GM12874 (cell line): ENCODE results near the gene RAB3GAP1.

ENCODE experiments used
- TF ChIP-seq, protein P1 (sequence below): IDR thresholded peaks from 2 replicates; pipeline ENCODE4 v1.5.1; 2011; ENCODE audit warnings: low read depth, mild to moderate bottlenecking, control low read depth, low read length, moderate library complexity; ENCODE audit not compliant: insufficient read depth

The RAB3GAP1 gene

DNA sequence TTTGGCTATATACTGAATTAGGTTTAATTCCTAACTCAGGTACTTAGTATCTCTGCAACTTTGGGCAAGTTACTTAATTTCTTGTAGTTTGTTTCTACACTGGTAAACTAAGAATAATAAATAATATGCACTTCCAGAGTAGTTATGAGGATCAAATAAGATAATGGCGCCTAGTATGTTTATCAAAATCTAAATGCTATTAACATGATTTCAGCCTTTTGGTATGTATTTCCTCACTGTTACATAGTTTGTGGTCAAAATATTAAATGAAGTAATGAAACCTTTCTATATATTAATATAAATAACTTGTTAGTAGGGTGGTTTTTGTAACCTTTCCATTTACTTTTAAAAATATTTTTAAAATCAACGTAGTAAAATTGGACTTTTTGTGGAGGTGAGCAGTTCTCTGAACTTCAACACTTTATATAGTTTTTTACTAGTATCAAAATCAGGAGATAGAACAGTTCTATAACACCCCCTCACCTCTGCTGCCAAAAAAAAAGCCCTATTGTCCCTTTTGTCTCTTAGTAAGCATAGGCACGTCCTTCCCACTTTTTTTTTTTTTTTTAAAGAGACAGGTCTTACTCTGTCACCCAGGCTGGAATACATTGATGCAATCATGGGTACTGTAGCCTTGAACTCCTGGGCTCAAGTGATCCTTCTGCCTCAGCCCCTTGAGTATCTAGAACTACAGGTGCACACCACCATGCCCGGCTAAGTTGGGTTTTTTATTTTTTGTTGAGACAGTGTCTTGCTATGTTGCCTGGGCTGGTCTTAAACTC lies 44.8 kb downstream of the RAB3GAP1 start:
- TF ChIP-seq, protein P1, sequence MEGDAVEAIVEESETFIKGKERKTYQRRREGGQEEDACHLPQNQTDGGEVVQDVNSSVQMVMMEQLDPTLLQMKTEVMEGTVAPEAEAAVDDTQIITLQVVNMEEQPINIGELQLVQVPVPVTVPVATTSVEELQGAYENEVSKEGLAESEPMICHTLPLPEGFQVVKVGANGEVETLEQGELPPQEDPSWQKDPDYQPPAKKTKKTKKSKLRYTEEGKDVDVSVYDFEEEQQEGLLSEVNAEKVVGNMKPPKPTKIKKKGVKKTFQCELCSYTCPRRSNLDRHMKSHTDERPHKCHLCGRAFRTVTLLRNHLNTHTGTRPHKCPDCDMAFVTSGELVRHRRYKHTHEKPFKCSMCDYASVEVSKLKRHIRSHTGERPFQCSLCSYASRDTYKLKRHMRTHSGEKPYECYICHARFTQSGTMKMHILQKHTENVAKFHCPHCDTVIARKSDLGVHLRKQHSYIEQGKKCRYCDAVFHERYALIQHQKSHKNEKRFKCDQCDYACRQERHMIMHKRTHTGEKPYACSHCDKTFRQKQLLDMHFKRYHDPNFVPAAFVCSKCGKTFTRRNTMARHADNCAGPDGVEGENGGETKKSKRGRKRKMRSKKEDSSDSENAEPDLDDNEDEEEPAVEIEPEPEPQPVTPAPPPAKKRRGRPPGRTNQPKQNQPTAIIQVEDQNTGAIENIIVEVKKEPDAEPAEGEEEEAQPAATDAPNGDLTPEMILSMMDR = no peak

DNA sequence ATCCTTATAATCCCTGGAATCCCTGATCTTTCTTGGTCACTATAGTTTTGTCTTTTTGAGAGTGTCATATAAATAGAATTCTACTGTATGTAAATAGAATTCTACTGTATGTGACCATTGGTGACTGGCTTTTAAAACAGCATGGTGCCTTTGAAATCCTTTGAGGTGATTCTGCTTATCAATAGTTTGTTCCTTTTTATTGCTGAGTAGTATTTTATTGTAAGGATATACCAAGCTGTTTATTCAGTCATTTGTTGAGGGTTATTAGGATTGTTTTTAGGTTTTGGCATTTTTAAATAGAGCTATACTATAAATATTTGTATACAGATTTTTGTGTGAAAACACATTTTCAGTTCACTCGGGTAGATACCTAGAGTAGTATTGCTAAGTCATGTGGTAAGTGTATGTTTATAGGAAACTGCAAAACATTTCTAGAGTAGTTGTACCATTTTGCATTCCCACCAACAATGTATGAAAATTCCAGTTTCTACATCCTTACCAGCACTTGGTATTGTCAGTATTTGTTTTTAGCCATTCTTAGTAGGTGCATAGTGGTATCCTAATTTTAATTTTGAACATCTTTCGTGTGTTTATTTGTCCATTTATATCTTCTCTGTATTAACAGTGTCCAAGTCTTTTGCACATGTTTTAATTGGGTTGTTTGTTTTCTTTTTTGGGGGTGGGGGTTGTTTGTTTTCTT lies 45.6 kb downstream of the RAB3GAP1 start:
- TF ChIP-seq, protein P1 = no peak

DNA sequence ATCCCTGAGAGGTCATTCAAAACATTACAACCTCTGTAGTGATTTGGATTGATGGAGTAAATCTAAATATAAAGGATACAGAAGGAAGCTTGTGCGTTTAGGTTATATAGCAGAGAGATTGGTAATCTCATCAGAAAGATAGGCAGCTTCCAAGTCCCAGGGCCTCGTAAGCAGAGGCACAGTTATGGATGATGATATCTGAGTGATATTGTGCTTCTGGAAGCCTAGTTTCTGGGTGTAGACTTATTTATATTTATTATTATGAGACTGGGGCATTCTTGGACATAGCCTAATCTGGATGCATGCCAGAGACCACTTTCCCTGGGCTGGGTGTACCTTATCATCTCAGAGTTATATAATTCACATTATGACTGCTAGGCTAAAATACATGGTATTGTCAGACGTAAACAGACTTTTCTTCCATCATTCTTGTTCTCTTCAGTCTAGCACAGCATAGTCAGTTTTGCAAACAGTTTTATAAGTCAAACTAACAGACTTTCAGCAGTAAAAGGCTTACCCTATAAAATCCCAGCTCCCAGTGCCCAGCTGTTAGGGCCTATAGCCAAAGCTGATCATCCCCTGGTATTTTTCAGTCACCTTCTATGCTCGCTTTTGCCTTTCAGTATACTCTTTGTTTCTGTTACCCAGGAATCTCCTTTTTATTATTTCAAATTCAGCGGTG lies 47.9 kb downstream of the RAB3GAP1 start:
- TF ChIP-seq, protein P1 = no peak

DNA sequence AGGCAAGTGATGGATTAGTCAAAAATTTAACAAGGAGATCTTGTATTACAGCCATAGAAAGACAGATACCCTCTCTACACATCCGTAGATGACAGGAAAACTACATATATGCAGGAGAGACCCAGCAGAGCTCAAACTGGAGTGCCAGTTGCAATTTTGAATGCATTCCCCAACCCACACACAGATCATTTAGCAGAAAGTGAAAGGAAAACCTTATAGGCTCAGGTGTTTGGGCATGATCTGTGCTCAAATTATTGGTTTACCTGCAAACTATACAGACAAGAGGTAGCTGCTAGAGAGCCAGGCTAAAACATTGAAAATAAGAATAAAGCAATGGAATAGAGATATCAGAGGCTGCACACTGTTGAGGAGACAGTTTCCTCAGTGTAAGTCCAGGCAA lies 51.8 kb downstream of the RAB3GAP1 start:
- TF ChIP-seq, protein P1 = no peak

DNA sequence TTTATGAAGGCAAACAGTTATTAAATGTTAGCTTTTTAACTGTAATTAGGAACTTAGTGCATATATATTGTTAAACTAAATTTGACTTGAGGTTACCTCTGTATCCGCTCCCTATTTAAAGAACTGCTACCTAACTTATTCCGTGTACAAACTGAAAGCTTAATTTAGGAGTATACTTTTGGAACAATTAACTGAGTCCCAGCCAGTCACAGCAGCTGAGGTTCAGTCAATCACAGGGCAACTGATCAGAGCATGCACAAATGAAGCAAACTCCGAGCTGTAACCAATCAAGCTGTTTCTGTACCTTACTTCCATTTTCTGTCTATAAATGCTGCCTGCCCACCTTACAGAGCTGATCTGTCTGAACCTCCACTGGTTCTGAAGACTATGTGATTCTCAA lies 61.2 kb downstream of the RAB3GAP1 start:
- TF ChIP-seq, protein P1 = no peak

DNA sequence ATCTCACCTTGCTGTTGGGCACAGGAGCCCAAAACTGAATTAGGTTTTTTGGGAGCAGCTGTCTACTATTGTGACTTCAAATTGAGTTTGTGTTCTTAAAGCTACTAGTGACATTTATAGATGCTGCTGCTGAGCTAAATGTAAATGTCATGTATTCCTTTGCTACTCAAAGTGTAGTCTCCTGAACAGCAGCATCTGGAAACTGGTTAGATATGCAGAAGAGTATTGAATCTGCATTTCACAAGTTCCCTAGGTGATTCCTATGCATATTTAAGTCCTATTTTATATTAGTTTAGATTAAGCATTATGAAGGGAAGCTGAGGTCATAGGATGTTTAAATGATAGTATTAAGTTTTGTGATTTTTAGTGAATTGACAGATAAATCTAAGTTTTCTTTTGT lies 67.5 kb downstream of the RAB3GAP1 start:
- TF ChIP-seq, protein P1 = no peak

DNA sequence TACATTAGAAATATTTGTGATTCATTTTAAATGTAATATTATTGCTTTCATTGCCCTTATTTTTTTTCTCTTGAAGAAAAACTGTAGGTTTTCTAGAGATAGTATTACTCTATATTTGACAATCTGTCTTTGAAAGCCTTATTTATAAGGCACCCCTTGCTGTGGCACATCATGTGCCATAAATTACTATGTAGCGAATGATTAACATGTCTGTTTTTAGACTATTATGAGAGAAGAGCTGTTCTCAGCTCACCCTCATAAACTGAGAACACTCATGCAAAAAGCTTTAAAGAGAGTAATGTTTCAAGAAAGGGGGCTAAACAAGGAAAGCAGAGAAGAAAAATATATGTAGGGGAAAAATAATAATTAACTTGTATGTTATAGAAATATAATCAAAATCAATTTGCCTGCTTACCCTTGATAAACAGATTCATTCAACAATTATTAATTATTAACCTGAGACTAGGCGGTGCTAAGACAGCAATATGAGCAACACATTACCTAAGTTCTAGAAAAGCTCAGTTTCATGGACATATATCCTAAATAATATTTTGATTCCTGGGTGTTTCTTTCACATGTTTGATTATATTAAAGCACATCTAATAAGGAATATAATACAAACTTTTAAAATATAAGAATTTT lies 69.0 kb downstream of the RAB3GAP1 start:
- TF ChIP-seq, protein P1 = no peak
